Astrocyte (in vitro differentiated cells and primary cell): ENCODE measurements around the gene GNE. TPM values are rescaled to one million over a fixed set of nuclear protein-coding genes. Genes with fewer than 3 reads are reported as not detected.

Experiments used
- DNase-seq: peaks from one replicate; pipeline ENCODE4 v3.0.0-alpha.2; 2010; ENCODE audit warnings: low read depth
- FAIRE-seq: peaks from 2 replicates; lab custom pipeline; 2011; peaks lifted over from hg19 to GRCh38; lab: Jason Lieb, UNC
- H2AFZ ChIP-seq: 2 replicates; pipeline ENCODE4 v1.6.0; 2012; ENCODE audit warnings: low read depth, low read length, inconsistent platforms
- H3K27ac ChIP-seq: 2 replicates; pipeline ENCODE4 v1.5.1; 2011; ENCODE audit warnings: low read depth, low read length, inconsistent platforms
- H3K27me3 ChIP-seq: 2 replicates; pipeline ENCODE4 v1.6.0; 2011; ENCODE audit warnings: low read length, inconsistent platforms; ENCODE audit not compliant: insufficient read depth
- H3K36me3 ChIP-seq: 2 replicates; pipeline ENCODE4 v1.5.1; 2011; ENCODE audit warnings: low read length, inconsistent platforms; ENCODE audit not compliant: insufficient read depth
- H3K4me1 ChIP-seq: 2 replicates; pipeline ENCODE4 v1.5.1; 2011; ENCODE audit warnings: low read length, inconsistent platforms; ENCODE audit not compliant: insufficient read depth
- H3K4me2 ChIP-seq: 2 replicates; pipeline ENCODE4 v1.6.0; 2012; ENCODE audit warnings: low read length, inconsistent platforms
- H3K4me3 ChIP-seq: 2 replicates; pipeline ENCODE4 v1.5.1; 2011; ENCODE audit warnings: low read depth, mild to moderate bottlenecking, low read length, inconsistent platforms; ENCODE audit not compliant: insufficient read depth
- H3K79me2 ChIP-seq: 2 replicates; pipeline ENCODE4 v1.6.0; 2012; ENCODE audit warnings: mild to moderate bottlenecking, low read length, inconsistent platforms; ENCODE audit not compliant: insufficient read depth
- H3K9ac ChIP-seq: 2 replicates; pipeline ENCODE4 v1.6.0; 2012; ENCODE audit warnings: mild to moderate bottlenecking, low read length, inconsistent platforms
- H3K9me3 ChIP-seq: 2 replicates; pipeline ENCODE4 v1.5.1; 2012; ENCODE audit warnings: low read depth, mild to moderate bottlenecking, low read length, inconsistent platforms; ENCODE audit not compliant: insufficient read depth
- H4K20me1 ChIP-seq: 2 replicates; pipeline ENCODE4 v1.6.0; 2012; ENCODE audit warnings: low read length, inconsistent platforms; ENCODE audit not compliant: insufficient read depth
- H3K27ac Mint-ChIP-seq: one replicate; pipeline ENCODE4 v1.8.0; 2021; ENCODE audit warnings: mild to moderate bottlenecking, mixed read lengths; ENCODE audit not compliant: unreplicated experiment
- H3K27me3 Mint-ChIP-seq: one replicate; pipeline ENCODE4 v1.8.0; 2021; ENCODE audit warnings: low read depth, mixed read lengths; ENCODE audit not compliant: unreplicated experiment
- H3K36me3 Mint-ChIP-seq: one replicate; pipeline ENCODE4 v1.8.0; 2021; ENCODE audit warnings: low read depth, mixed read lengths; ENCODE audit not compliant: unreplicated experiment
- H3K4me1 Mint-ChIP-seq: one replicate; pipeline ENCODE4 v1.8.0; 2021; ENCODE audit warnings: low read depth, mixed read lengths; ENCODE audit not compliant: unreplicated experiment
- H3K4me3 Mint-ChIP-seq: one replicate; pipeline ENCODE4 v1.8.0; 2021; ENCODE audit warnings: mild to moderate bottlenecking, moderate library complexity, mixed read lengths; ENCODE audit not compliant: unreplicated experiment
- H3K9me3 Mint-ChIP-seq: one replicate; pipeline ENCODE4 v1.8.0; 2021; ENCODE audit warnings: mild to moderate bottlenecking, mixed read lengths; ENCODE audit not compliant: unreplicated experiment
- CTCF ChIP-seq: IDR thresholded peaks from 2 replicates; pipeline ENCODE4 v1.5.1; 2011; ENCODE audit warnings: low read depth, mild to moderate bottlenecking, inconsistent platforms, low read length, moderate library complexity; ENCODE audit not compliant: insufficient read depth
- EZH2 ChIP-seq: IDR thresholded peaks from 2 replicates; pipeline ENCODE4 v1.6.1; 2012; ENCODE audit warnings: mild to moderate bottlenecking, low read length, inconsistent platforms; ENCODE audit not compliant: insufficient read depth
- total RNA-seq: library from RNA; stranded (reverse); gene quantifications from 2 replicates; pipeline ENCODE4 v1.2.1, GENCODE V29; 2021

The GNE gene
- total RNA-seq, 1 donor from 2014 or later: 12.6 TPM

- Histone ChIP-seq H3K4me3 (no peak overlapping the region), H3K36me3 (no peaks in the 10 kb centered on the region), H4K20me1 (no peaks in the 10 kb centered on the region), H3K27me3 (no peaks in the 10 kb centered on the region), H3K4me2 (no peak overlapping the region), H3K27ac (no peak overlapping the region), H2AFZ (no peak overlapping the region), H3K4me1 (no peaks in the 10 kb centered on the region), H3K9me3 (no peaks in the 10 kb centered on the region), H3K9ac (no peak overlapping the region), H3K79me2 (no peaks in the 10 kb centered on the region)
- H3K36me3 Mint-ChIP-seq: no peaks in the 10 kb centered on the region
- H3K4me3 Mint-ChIP-seq: no peak overlapping the region
- H3K4me1 Mint-ChIP-seq: peaks cover 10% of the 10 kb centered on the region
- no peak overlapping the region for H3K27ac Mint-ChIP-seq
- TF ChIP-seq EZH2: no peak
- no peak for TF ChIP-seq CTCF
- no peaks in the 10 kb centered on the region for H3K27me3 Mint-ChIP-seq
- no peak for DNase-seq
- no peaks in the 10 kb centered on the region for H3K9me3 Mint-ChIP-seq
- FAIRE-seq: no peak
Measured at GRCh38 chr9:36293918-36294317, 35.7 kb upstream of the GNE start.

GRCh38 chr9:36293171-36293570 lies 34.9 kb upstream of the GNE start:
- no peaks in the 10 kb centered on the region for H3K36me3 ChIP-seq
- Mint-ChIP-seq H3K36me3 (no peaks in the 10 kb centered on the region), H3K27ac (peak overlapping the region; percentile 8), H3K9me3 (no peaks in the 10 kb centered on the region), H3K4me3 (peak overlapping the region; percentile 4), H3K4me1 (peaks cover 6% of the 10 kb centered on the region), H3K27me3 (no peaks in the 10 kb centered on the region)
- TF ChIP-seq CTCF (no peak), EZH2 (no peak)
- no peak overlapping the region for H3K27ac ChIP-seq
- no peak overlapping the region for H2AFZ ChIP-seq
- DNase-seq (no peak), FAIRE-seq (no peak)
- no peak overlapping the region for H3K4me3 ChIP-seq
- no peaks in the 10 kb centered on the region for H3K79me2 ChIP-seq
- H3K4me2 ChIP-seq: no peak overlapping the region
- H3K9ac ChIP-seq: no peak overlapping the region
- no peaks in the 10 kb centered on the region for H4K20me1 ChIP-seq
- H3K9me3 ChIP-seq: no peaks in the 10 kb centered on the region
- no peaks in the 10 kb centered on the region for H3K4me1 ChIP-seq
- no peaks in the 10 kb centered on the region for H3K27me3 ChIP-seq

- no peaks in the 10 kb centered on the region for H3K9me3 ChIP-seq
- DNase-seq (no peak), FAIRE-seq (no peak)
- H3K36me3 Mint-ChIP-seq: no peaks in the 10 kb centered on the region
- no peak overlapping the region for H3K27ac ChIP-seq
- H3K27ac Mint-ChIP-seq: peak overlapping the region; percentile 8
- H3K4me1 Mint-ChIP-seq: peaks cover 6% of the 10 kb centered on the region
- H3K79me2 ChIP-seq: no peaks in the 10 kb centered on the region
- peak overlapping the region; percentile 4 for H3K4me3 Mint-ChIP-seq
- no peak overlapping the region for H3K9ac ChIP-seq
- H3K27me3 Mint-ChIP-seq: no peaks in the 10 kb centered on the region
- H3K4me2 ChIP-seq: no peak overlapping the region
- no peak overlapping the region for H3K4me3 ChIP-seq
- H3K27me3 ChIP-seq: no peaks in the 10 kb centered on the region
- no peaks in the 10 kb centered on the region for H3K9me3 Mint-ChIP-seq
- H3K36me3 ChIP-seq: no peaks in the 10 kb centered on the region
- H4K20me1 ChIP-seq: no peaks in the 10 kb centered on the region
- H2AFZ ChIP-seq: no peak overlapping the region
- H3K4me1 ChIP-seq: no peaks in the 10 kb centered on the region
- no peak for TF ChIP-seq EZH2
- TF ChIP-seq CTCF: no peak
Measured at GRCh38 chr9:36292641-36293040, 34.4 kb upstream of the GNE start.
